Measurements from ENCODE around the gene DZANK1. TPM values are rescaled to one million over a fixed set of nuclear protein-coding genes. Genes with fewer than 3 reads are reported as not detected.

DZANK1 gene
- total and polyA plus RNA-seq, 2 donors (not counting 3 experiments of a cell fraction or from before 2014, with no cell fraction given) = 1.1 to 1.8 TPM

DNA sequence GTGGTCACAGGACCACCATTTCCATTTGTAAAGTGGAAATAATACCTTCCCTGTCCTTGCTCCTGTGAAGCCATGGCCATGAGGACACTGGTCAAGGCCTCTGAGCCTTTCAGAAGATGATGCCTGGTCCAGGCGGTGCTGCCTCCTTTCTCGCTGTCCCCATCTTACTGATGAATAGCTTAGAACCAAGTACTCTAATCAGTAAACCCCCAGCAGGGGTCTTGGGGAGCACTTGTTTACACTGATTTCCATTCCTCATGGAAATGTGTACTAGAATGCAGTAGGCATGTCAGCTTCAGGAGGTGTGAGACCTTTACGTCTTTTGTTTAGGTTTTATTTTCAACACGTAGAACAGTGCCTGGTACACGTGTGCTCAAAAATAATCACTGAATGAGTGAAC lies 75.1 kb downstream of the DZANK1 start:
- Histone ChIP-seq H3K4me2 (ENCODE audit: insufficient read depth, low read length) (no peak overlapping the region), H4K20me1 (replicated peaks; ENCODE audit: control insufficient read depth, extremely low read depth, insufficient read depth, low read length) (no peaks in the 10 kb centered on the region), H3K79me2 (ENCODE audit: control insufficient read depth, insufficient read depth, low read length) (no peaks in the 10 kb centered on the region), H3K36me3 (ENCODE audit: control insufficient read depth in 2 of 2, extremely low read depth in 1 of 2, insufficient read depth in 2 of 2, low read length in 2 of 2) (no peaks in the 10 kb centered on the region), H3K27me3 (ENCODE audit: control insufficient read depth in 2 of 2, insufficient read depth in 2 of 2, low read length in 2 of 2) (no peaks in the 10 kb centered on the region), H3K9ac (replicated peaks; ENCODE audit: extremely low read depth, insufficient read depth, low read length) (no peak overlapping the region), H3K4me1 (ENCODE audit: control insufficient read depth, extremely low read depth, insufficient read depth, low read length) (peaks cover 6% of the 10 kb centered on the region), H2AFZ (ENCODE audit: low read depth, low read length) (no peak overlapping the region), H3K9me3 (replicated peaks; ENCODE audit: control insufficient read depth, insufficient read depth, low read length) (no peaks in the 10 kb centered on the region), H3K27ac (ENCODE audit: insufficient read depth, low read depth, low read length) (no peak overlapping the region), H3K4me3 (replicated peaks in 1 of 3; ENCODE audit: insufficient read depth in 1 of 3, low read depth in 1 of 3, low read length in 3 of 3) (no peak overlapping the region), H3K9me1 (replicated peaks; ENCODE audit: control insufficient read depth, extremely low read depth, insufficient read depth, low read length) (no peaks in the 10 kb centered on the region)
- dilution Hi-C loops (cut with MboI; ENCODE audit: extremely low pct_ligation_motif_present, low sequenced_read_pairs) = no loop called here
- ChIA-PET CTCF (no interaction called here), POLR2A (no interaction called here)
- FAIRE-seq (no peak), DNase-seq (ENCODE audit: low read depth, low spot score) (no peak)
- intact Hi-C loops (cut with micrococcal nuclease) = no loop called here
- BruUV-seq (replicated peaks) = no TSS peak
- TF ChIP-seq POLR2A (IDR thresholded peaks at IDR 0.05; ENCODE audit: low read depth, low read length) (no peak), JUN (IDR thresholded peaks at IDR 0.05; ENCODE audit: borderline replicate concordance, insufficient read depth, insufficient read length, low read depth) (no peak), POLR2AphosphoS5 (IDR thresholded peaks at IDR 0.05; ENCODE audit: insufficient read depth, low read depth, low read length) (no peak), GATA2 (IDR thresholded peaks at IDR 0.05; ENCODE audit: insufficient read depth, insufficient read length, low read depth, low read length) (no peak), EZH2 (IDR thresholded peaks at IDR 0.05; ENCODE audit: borderline replicate concordance, low read depth, low read length, severe bottlenecking) (no peak)

DNA sequence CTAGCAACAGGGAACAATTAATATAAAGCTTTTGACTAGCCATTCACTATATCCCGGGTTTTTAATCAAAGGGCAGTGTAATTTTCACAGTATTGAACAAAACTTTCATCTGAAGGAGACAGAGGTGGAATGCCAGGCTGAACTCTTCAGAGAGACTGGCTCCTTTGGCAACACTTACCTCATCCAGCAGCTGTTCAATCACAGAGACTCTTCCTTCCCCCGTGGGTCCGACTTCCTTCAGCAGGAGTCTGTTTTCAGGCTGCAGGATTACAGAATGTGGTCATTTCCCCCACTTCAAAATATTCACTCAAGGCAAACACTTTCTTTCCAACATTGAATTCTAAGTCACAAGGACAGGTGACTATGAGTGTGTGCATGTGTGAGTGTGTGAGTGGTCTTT lies 76.6 kb downstream of the DZANK1 start:
- CTCF ChIA-PET = no interaction called here
- dilution Hi-C loops (cut with MboI; ENCODE audit: extremely low pct_ligation_motif_present, low sequenced_read_pairs) = no loop called here

More for the DNA sequence above, 76.6 kb downstream of the DZANK1 start:
- Histone ChIP-seq H3K9ac (replicated peaks; ENCODE audit: extremely low read depth, insufficient read depth, low read length) (no peak overlapping the region), H3K9me3 (replicated peaks; ENCODE audit: control insufficient read depth, insufficient read depth, low read length) (no peaks in the 10 kb centered on the region), H3K27ac (ENCODE audit: insufficient read depth, low read depth, low read length) (no peak overlapping the region), H4K20me1 (replicated peaks; ENCODE audit: control insufficient read depth, extremely low read depth, insufficient read depth, low read length) (no peaks in the 10 kb centered on the region), H3K4me3 (replicated peaks in 1 of 3; ENCODE audit: insufficient read depth in 1 of 3, low read depth in 1 of 3, low read length in 3 of 3) (no peak overlapping the region), H3K79me2 (ENCODE audit: control insufficient read depth, insufficient read depth, low read length) (no peaks in the 10 kb centered on the region), H3K4me1 (ENCODE audit: control insufficient read depth, extremely low read depth, insufficient read depth, low read length) (peaks cover 6% of the 10 kb centered on the region), H3K9me1 (replicated peaks; ENCODE audit: control insufficient read depth, extremely low read depth, insufficient read depth, low read length) (no peaks in the 10 kb centered on the region), H2AFZ (ENCODE audit: low read depth, low read length) (no peak overlapping the region), H3K4me2 (ENCODE audit: insufficient read depth, low read length) (no peak overlapping the region), H3K27me3 (ENCODE audit: control insufficient read depth in 2 of 2, insufficient read depth in 2 of 2, low read length in 2 of 2) (no peaks in the 10 kb centered on the region), H3K36me3 (ENCODE audit: control insufficient read depth in 2 of 2, extremely low read depth in 1 of 2, insufficient read depth in 2 of 2, low read length in 2 of 2) (no peaks in the 10 kb centered on the region)
- DNase-seq (ENCODE audit: low read depth, low spot score) = peak; percentile 43
- BruUV-seq (replicated peaks) = no TSS peak
- TF ChIP-seq GATA2 (IDR thresholded peaks at IDR 0.05; ENCODE audit: insufficient read depth, insufficient read length, low read depth, low read length) = no peak
- TF ChIP-seq, protein P1, sequence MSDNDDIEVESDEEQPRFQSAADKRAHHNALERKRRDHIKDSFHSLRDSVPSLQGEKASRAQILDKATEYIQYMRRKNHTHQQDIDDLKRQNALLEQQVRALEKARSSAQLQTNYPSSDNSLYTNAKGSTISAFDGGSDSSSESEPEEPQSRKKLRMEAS (IDR thresholded peaks at IDR 0.05; ENCODE audit: insufficient read depth, insufficient read length) = no peak
- TF ChIP-seq FOS (IDR thresholded peaks at IDR 0.05; ENCODE audit: borderline replicate concordance, insufficient read depth, low read length) = no peak
- no peak for TF ChIP-seq EZH2 (IDR thresholded peaks at IDR 0.05; ENCODE audit: borderline replicate concordance, low read depth, low read length, severe bottlenecking)
- POLR2A ChIA-PET = no interaction called here
- intact Hi-C loops (cut with micrococcal nuclease) = no loop called here
- FAIRE-seq = no peak
